ENCODE results near the gene LYPD6.
"Not testable (repeated sequence)": the region's sequence is repeated elsewhere in the genome, so short reads cannot be mapped to it uniquely, and the experiment has no call there.

Gene LYPD6

GRCh38 chr2:149330127-149331022, at the start of gene LYPD6:
LYPD6 (plus strand) TSS chr2:149330587; CDS start chr2:149437709, 107,122 bp downstream.
- DNase-seq = no peak

- no peak for DNase-seq
Observed at GRCh38 chr2:149281441-149281840, 48.9 kb upstream of the LYPD6 start.

DNA sequence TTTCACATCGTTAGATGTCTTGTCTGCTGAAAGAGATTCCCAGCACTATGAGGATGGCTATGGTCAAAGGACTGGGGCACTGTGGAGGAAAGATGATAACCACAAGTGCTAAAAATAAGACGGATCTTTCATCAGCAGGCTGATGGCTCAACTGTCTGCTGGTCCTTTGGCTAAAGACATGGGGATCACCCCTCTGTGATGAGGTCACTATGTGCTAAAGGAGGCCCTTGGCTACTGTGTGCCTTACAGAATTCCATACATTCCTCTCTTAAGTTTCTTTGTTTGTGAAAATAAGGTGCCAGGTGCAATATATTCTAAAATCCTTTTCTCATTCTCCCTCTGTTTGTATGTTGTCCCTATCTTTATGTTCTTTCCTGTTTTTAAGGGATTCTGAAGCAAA, 39.7 kb upstream of the LYPD6 start:
- DNase-seq = no peak

GRCh38 chr2:149291881-149292280, 38.5 kb upstream of the LYPD6 start:
- DNase-seq = no peak

DNA sequence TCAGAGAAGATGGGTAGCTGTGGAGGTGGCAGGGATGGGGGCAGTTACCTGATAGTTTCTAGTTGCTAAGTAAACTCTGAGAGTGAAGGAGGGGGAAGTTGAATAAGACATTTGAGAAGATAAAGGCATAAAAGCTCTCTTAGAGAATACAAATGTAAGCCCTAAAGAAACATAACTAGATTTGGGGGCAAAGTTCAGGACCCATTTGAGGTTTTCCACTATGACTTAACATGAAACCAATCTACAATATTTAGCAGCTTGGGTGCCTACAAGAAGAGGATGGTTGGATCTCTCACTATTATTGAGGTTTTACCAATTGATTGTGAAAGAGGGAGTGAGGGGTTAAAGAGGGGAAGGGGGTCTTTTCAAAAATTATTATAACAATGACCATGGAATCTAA, 34.4 kb upstream of the LYPD6 start:
- DNase-seq = no peak

DNA sequence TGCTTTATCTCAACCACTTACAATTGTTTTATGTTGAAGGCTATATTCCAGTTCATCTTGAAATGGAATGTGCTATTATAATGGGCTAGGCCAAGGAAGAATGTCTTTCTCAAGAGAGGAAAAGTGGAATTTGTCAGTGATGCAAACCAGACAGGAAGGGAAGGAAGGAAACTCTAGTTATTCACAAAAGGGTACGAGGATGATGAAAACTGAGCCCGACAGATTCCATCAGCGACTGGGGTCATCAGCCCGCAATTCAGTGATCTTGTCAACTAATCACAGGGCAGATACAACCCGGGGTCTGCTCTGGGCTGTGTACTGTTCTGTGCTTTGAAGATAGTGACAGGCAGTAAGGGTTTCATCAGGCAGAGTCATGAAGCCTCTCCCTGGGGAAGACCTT, 23.4 kb upstream of the LYPD6 start:
- DNase-seq = no peak

DNA sequence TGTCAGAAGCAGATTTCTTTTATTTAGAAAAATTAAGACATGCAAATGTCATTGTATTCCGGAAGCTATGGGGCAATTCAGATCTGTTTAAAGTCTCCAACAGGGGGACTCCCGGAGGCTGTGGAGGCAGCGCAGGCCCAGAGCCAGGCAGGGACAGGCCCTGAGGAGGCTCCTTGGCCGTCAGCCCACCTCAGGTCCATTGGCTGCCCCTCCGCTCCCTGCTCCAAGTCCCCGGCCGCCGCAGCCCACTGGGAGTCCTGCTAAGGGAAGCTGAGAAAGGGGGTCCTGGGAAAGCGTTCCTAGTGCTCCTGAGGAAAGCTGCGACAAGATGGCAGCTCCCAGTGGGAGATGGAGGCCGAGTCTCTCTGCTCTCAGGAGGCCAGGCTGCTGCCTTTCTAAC, 20.0 kb upstream of the LYPD6 start:
- DNase-seq = no peak

- DNase-seq = no peak
Observed at GRCh38 chr2:149312039-149312438, 18.3 kb upstream of the LYPD6 start.

GRCh38 chr2:149313512-149313972, 16.8 kb upstream of the LYPD6 start:
- no peak for DNase-seq

- DNase-seq = no peak
Observed at GRCh38 chr2:149314687-149315086, 15.7 kb upstream of the LYPD6 start.

DNA sequence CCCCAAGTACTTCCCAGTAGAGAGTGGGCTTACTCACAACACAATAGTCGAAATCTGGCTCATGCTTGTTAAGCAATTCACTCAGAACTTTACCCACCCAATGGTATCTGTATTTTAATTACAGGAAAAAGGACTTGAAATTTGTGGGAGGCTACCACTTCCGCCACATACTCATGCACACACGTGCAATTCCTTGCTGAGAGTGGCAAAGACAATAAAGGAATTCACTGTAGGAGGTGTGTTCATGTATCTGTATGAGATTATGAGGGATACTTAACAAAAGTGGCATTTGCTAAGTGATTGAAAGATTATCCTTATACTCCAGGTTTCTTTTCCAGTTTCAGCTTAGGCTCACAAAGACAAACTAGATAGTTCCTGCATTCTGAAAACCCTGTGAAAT, 14.9 kb upstream of the LYPD6 start:
- DNase-seq = no peak

DNA sequence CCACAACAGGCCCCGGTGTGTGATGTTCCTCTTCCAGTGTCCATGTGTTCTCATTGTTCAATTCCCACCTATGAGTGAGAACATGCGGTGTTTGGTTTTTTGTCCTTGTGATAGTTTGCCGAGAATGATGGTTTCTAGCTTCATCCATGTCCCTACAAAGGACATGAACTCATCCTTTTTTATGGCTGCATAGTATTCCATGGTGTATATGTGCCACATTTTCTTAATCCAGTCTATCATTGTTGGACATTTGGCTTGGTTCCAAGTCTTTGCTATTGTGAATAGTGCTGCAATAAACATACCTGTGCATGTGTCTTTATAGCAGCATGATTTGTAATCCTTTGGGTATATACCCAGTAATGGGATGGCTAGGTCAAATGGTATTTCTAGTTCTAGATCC, 11.8 kb upstream of the LYPD6 start:
- DNase-seq = not testable (repeated sequence)

- no peak for DNase-seq
Observed at GRCh38 chr2:149320362-149320761, 10.0 kb upstream of the LYPD6 start.

GRCh38 chr2:149329068-149329467, 1.3 kb upstream of the LYPD6 start:
- DNase-seq = no peak

GRCh38 chr2:149329489-149330126, 779 bp upstream of the LYPD6 start:
- DNase-seq = no peak

- DNase-seq = no peak
Observed at GRCh38 chr2:149331023-149331400, 625 bp downstream of the LYPD6 start.

DNA sequence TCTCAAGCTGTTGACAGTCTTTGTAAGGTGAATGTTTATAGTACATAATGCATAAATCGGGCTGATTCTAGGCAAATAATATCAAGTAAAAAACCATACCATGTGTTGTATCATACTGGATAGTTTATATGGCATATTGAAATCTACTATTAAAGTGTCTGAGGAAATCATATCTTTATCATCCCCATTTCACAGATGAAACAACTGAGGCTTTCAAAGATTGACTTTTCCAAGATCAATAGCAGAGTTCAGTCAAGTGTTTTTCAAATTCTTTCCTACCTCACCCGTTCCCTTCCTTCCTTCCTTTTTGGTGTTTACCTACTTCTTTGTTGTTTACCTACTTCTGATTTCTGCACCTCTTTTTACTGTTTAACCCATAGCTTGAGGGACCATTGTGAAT, 2.0 kb downstream of the LYPD6 start:
- no peak for DNase-seq

- DNase-seq = no peak
Observed at GRCh38 chr2:149333636-149334035, 3.2 kb downstream of the LYPD6 start.

DNA sequence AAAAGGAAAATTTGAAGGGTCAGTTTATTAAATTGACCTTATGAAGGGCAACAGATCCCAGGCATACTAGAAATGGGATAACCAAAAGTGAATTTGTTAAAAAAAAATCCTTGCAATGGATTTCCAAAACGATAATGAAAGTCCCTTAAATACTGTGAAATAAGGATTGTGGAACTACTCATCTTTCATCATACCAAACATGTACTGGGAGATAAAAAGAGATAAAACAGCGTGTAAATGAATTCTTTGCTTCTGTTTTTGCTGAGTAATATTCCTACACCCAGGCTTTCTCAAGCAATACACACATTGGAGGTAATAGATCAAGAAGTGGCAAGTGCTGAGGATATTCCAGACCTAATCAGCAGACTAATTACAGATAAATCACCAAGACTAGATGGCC, 3.8 kb downstream of the LYPD6 start:
- no peak for DNase-seq

GRCh38 chr2:149339324-149339723, 8.9 kb downstream of the LYPD6 start:
- no peak for DNase-seq

DNA sequence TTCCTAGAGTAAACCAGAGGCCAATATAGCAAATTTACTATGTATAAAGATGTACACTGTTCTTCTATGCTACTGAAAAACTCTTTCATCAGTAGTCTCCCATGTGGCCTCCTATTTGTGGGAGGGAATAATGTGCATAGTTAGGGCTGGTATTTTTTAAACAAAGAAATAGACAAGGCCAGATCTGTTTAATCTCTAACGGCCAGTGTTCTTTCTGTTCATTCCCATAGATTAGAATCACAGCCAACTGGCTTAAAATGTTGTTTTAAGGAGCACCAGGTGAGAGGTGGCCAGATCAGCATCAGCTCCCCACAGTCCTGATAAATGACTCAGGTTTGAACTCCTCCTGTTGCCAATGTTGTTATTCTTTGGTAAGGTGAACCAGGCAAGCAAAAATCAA, 12.1 kb downstream of the LYPD6 start:
- no peak for DNase-seq

DNA sequence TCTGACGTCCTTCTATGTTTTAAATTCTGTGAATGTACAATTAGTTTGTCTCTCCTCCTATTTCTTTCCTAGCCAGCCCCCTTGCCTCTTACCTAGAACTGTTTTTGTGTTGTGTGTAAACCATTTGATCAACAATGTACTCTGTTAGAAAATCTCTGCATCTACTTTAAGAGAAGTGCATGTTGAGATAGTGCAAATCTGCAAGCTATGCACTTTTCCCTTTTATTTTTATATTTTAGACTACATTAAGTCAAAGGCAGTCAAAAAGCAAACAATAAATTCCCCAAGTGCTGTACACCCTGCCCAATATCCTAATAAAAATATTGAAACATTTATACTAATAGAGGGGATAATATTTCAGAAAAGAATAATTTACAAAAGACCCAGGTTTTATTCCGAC, 13.7 kb downstream of the LYPD6 start:
- no peak for DNase-seq

DNA sequence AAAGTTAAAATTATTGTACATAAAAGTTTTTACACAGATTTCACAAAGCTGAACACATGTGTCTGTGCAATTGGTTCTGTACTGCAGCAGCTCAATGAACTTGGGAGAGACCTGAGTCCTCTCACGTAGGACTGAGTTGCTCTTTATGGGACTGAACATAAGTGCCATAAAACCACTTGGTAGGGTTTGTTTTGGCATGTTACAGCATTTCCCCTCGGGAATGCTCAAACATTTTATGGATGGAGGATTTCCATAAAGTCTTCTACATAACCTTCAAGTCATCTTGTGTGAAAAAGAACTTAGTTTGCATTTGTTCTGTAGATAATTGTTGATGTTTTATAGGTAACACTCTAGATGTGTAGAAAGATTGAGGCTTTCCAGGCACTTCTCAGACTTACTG, 15.9 kb downstream of the LYPD6 start:
- no peak for DNase-seq

GRCh38 chr2:149348291-149348690, 17.9 kb downstream of the LYPD6 start:
- no peak for DNase-seq

DNA sequence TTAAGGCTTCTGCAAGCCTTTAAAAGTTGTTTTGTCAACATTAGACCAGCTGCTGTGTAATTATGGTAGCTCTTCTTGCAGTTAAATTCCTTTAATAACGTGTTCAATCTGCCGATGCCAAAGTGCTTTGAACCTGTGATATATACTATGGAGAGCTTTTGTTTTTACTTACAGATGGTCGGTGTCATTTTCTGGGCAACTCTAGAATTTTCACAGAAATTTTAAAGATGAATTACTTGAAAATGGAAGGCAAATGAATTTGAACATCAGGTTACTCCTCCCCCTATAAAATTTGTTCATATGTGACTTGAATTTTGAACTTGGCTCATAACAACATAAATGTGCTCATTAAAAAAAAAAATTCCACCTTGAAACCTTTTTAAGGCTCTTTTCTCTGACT, 23.0 kb downstream of the LYPD6 start:
- DNase-seq = no peak
